Colon (tissue), 2 donors: ENCODE measurements around the gene CCDC181.

Experiments used
- FAIRE-seq: peaks from 2 replicates; lab custom pipeline; 2012; peaks lifted over from hg19 to GRCh38; lab: Jason Lieb, UNC
- donor health status: control.
- donor health status: control.

CCDC181 gene

GRCh38 chr1:169395955-169396354, 31.3 kb downstream of the CCDC181 start:
- FAIRE-seq: no peak

- FAIRE-seq: no peak
Measured at GRCh38 chr1:169392406-169392805, 34.9 kb downstream of the CCDC181 start.

- no peak for FAIRE-seq
Measured at GRCh38 chr1:169390303-169390702, 37.0 kb downstream of the CCDC181 start.

DNA sequence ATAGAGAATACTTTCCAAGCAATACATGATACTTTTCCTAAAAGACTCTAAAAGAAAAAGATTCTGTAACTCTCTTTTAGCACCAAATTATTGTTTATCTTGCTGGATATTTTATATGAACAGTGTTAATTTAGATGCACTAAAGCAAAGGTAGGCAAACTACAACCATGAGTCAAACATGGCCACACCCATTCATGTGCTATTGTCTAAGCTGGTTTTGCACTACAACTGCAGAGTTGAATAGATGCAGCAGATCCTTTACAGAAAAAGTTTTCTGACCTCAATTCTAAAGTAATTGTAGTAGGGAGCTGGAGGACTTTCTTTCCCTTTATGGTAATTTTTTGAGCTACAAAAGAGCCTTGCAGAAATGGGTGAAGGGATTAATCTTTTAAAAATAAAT, 39.9 kb downstream of the CCDC181 start:
- FAIRE-seq: no peak

GRCh38 chr1:169383449-169383848, 43.8 kb downstream of the CCDC181 start:
- no peak for FAIRE-seq

DNA sequence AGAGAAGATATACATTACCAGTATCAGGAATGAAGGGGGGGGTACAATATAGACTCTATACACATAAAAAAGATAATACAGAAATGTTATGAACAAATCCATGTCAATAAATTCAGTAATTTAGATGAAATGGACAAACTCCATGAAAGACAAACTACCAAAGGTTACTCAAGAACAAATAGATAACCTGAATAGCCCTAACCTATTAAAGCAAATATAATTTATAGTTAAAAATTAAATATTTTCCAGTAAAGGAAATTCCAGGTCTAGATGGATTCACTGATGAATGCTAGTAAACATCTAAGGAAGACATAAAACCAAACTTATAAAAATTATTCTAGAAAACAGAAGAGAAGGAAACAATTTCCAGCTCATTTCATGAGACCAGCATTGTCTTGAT, 46.1 kb downstream of the CCDC181 start:
- no peak for FAIRE-seq

GRCh38 chr1:169371404-169371803, 55.9 kb downstream of the CCDC181 start:
- no peak for FAIRE-seq

DNA sequence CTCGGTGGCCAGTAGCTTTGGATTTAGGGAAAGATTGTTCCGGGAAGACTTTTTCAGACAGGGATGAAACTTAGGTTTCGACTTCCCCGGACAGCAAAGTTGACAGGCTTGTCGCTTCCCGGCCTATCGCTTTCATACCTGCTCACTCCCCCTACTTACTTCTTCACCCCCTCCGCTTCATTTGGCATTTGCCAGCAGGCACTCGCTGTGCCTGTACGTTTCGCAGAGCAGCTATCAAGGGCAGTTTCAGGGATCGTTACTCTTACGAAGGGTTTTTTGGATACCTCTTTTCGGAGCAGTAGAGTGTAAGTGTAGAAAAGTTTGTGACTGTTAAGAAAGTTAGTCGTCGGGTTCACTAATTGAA, 58.9 kb downstream of the CCDC181 start:
- FAIRE-seq: no peak

DNA sequence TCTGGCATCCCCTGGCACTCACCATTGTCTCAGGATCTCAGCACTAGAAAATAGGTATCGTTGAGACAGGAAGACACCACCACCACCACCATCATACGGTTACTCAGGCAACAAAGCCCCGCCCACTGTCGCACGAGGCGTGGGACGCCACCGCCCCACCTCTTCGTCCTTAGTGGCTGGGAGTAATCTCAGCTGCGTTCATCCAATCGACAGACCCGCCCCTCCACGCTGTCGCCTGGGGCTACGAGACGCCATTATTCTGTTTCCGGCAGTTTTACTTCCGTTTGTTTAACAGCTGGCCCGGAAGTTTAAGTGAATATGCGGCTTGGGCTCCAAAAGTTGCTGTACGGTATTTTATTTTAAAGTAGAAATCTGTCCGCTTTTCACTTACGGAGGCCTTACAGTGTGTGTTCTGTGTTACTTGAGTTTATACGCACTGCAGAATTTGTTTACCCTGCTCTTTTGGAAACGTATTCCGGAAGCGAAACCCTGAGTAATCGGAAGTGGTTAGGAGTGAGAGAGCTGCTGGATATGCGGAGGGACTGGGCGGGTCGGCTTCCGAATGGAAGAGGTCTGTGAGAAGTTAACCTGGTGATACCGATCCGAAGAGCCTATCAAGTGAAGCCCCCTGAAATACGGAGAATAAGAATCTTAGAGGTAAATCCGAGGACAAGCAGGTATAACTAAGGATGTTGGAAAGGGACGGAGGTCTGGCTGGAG, 59.4 kb downstream of the CCDC181 start, which contains the start of the genes BLZF1 and NME7:
BLZF1 (plus strand) TSS at position 510 of the 720 bp plus-strand sequence. CDS start 1,328 bp downstream, outside the sequence.
NME7 (minus strand) TSS at position 112 of the 720 bp plus-strand sequence; CDS start at position 25, 87 bp downstream.
- peak; percentile 84 for FAIRE-seq

- no peak for FAIRE-seq
Measured at GRCh38 chr1:169367096-169367685, 60.1 kb downstream of the CCDC181 start.

- no peak for FAIRE-seq
Measured at GRCh38 chr1:169364948-169365347, 62.3 kb downstream of the CCDC181 start.

DNA sequence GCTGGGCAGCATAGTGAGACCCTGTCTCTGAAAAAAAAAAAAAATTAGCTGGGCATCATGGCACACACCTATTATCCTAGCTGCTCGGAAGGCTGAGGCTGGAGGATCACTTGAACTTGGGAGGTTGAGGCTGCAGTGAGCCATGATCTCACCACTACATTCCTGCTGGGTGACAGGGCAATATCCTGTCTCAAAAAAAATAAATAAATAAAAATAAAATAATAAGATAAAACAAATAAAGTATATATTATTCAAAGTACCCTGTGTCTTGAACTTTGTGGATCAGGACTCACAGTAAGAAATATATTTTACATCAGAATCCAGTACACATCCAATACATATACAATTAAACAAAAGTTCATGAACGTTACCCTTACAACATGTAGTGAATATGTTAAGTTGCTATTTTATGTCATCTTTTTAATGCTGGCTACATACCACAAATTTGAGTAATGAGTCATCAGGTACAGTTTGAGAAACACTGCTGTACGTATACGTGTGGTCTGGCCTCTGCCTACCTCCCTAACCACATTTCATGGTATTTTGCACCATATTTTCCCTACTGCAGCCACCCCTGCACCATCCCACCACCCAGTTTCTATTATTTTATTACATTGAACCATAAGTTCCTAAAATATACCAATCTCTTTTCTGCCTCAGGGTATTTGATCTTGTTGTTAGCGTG, 64.1 kb downstream of the CCDC181 start:
- FAIRE-seq: no peak

DNA sequence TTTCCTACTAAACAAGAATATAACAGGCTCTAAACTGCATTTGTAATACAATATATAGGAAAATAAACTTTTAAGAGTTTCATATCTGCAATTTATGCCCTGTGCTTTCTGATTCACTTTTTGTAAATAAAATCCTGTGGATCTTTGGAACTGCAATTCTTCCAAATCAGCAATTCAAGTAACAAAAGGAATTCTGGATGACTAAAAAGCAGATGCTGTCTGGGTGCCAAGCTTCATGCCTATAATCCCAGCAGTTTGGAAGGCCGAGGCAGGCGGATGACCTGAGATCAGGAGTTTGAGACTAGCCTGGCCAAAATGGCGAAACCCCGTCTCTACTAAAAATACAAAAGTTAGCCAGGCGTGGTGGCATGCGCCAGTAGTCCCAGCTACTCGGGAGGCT, 66.0 kb downstream of the CCDC181 start:
- FAIRE-seq: no peak

DNA sequence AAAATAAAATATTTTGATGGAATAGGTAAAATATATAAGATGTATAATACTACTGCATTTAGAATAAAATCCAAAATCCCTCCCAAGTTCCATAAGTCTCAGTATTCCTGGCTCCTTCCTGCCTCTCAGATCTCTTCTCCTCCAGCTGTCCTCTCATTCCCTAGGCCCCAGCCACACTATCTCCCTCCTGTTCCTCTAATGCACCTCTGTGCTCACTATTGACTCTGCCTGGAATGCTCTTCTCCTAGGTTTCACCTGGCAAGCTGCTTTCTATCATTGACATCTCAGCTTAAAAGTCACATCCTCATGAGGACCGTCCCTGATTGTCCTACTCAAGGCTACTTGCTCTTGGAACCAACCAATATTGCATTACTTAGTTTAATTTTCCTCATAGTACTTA, 66.9 kb downstream of the CCDC181 start:
- FAIRE-seq: no peak

- peak; percentile 62 for FAIRE-seq
Measured at GRCh38 chr1:169348383-169349036, 78.8 kb downstream of the CCDC181 start.

- FAIRE-seq: no peak
Measured at GRCh38 chr1:169347688-169348382, 79.4 kb downstream of the CCDC181 start.

DNA sequence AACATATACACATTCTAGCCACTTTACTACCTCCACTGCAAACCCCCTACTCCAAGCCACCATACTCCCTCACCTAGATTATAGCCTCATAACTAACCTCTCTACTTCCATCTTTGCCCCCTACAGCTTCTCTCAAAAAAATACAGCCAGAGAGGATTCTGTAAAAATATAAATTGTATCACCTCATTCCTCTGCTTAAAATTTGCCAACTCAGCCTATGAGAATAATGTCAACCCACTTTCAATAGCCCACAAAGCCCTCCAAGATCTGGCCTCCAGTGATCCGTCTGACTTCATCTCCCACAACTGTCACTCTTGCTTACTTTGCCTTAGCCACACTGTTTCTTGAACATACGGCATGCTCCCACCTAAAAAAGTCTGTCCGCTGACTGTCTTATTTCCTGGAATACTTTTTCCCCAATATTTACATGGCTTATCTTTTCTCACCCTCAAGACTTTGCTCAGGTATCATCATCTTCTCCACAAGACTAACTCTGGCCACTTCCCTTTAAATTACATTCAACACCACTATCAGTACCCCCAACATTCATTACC, 81.2 kb downstream of the CCDC181 start:
- FAIRE-seq: no peak

GRCh38 chr1:169345511-169345910, 81.8 kb downstream of the CCDC181 start:
- no peak for FAIRE-seq
